Hypothalamus (tissue), 51 donors: ENCODE results near the gene SH3D21.

Source experiments
- DNase-seq, 51 donors: peaks; one replicate each; lab custom pipeline; 2025; lab: John Stamatoyannopoulos, UW

Gene SH3D21

GRCh38 chr1:36306210-36306901 is at the start of gene SH3D21:
TSS of gene SH3D21 (plus strand) at chr1:36306368. CDS start at chr1:36306421, 53 bp downstream.
- peak in 1 of 51 donors; percentile 46 for DNase-seq

- no peak for DNase-seq
Measured at GRCh38 chr1:36256558-36257374, 49.4 kb upstream of the SH3D21 start.

- no peak for DNase-seq
Measured at GRCh38 chr1:36257375-36257767, 48.8 kb upstream of the SH3D21 start.

GRCh38 chr1:36258960-36259344 is 47.2 kb upstream of the SH3D21 start:
- no peak for DNase-seq

GRCh38 chr1:36268981-36269380 is 37.2 kb upstream of the SH3D21 start:
- no peak for DNase-seq

GRCh38 chr1:36269408-36269838 is 36.7 kb upstream of the SH3D21 start:
- no peak for DNase-seq

- DNase-seq: no peak
Measured at GRCh38 chr1:36273024-36273423, 33.1 kb upstream of the SH3D21 start.

GRCh38 chr1:36274201-36274600 is 32.0 kb upstream of the SH3D21 start:
- no peak for DNase-seq

- no peak for DNase-seq
Measured at GRCh38 chr1:36276688-36277087, 29.5 kb upstream of the SH3D21 start.

GRCh38 chr1:36279110-36279788 is 26.9 kb upstream of the SH3D21 start:
- DNase-seq: peak in 1 of 51 donors; percentile 5

GRCh38 chr1:36279789-36280296 is 26.3 kb upstream of the SH3D21 start:
- no peak for DNase-seq

GRCh38 chr1:36284061-36284460 is 22.1 kb upstream of the SH3D21 start:
- DNase-seq: no peak

GRCh38 chr1:36284517-36284916 is 21.7 kb upstream of the SH3D21 start:
- no peak for DNase-seq

- peak in 23 of 51 donors; percentile 6 to 69 (median 44) for DNase-seq
Measured at GRCh38 chr1:36285443-36286101, 20.6 kb upstream of the SH3D21 start.

GRCh38 chr1:36286802-36287201 is 19.4 kb upstream of the SH3D21 start:
- DNase-seq: no peak

GRCh38 chr1:36287595-36287994 is 18.6 kb upstream of the SH3D21 start:
- DNase-seq: no peak

- no peak for DNase-seq
Measured at GRCh38 chr1:36295390-36295789, 10.8 kb upstream of the SH3D21 start.

- DNase-seq: no peak
Measured at GRCh38 chr1:36297062-36297461, 9.1 kb upstream of the SH3D21 start.

- no peak for DNase-seq
Measured at GRCh38 chr1:36298640-36299039, 7.5 kb upstream of the SH3D21 start.

- DNase-seq: no peak
Measured at GRCh38 chr1:36300526-36300925, 5.6 kb upstream of the SH3D21 start.

- no peak for DNase-seq
Measured at GRCh38 chr1:36301220-36301619, 4.9 kb upstream of the SH3D21 start.
